NB4 (cell line): ENCODE results near the gene RGS10.

Experiments used
- DNase-seq: peaks from one replicate; pipeline ENCODE4 v3.0.0; 2010; ENCODE audit warnings: low read depth
- H3K4me3 ChIP-seq: one replicate; pipeline ENCODE4 v1.5.1; 2011; ENCODE audit warnings: mild to moderate bottlenecking, low read depth, low read length, moderate library complexity
- MYC ChIP-seq: IDR thresholded peaks from 2 replicates; pipeline ENCODE4 v1.6.1; 2011; ENCODE audit warnings: low read depth, low read length
- POLR2A ChIP-seq: IDR thresholded peaks from 2 replicates; pipeline ENCODE4 v1.6.1; 2011; ENCODE audit warnings: mild to moderate bottlenecking; ENCODE audit not compliant: insufficient read length; ENCODE audit errors: extremely low read depth
- TF ChIP-seq, protein P1 (sequence below): IDR thresholded peaks from 2 replicates; pipeline ENCODE4 v1.6.1; 2011; ENCODE audit warnings: low read depth, low read length
- TF ChIP-seq, protein P2 (sequence below): IDR thresholded peaks from one replicate; pipeline ENCODE4 v1.5.1; 2012; ENCODE audit warnings: low read depth, low read length

Gene RGS10, protein sequence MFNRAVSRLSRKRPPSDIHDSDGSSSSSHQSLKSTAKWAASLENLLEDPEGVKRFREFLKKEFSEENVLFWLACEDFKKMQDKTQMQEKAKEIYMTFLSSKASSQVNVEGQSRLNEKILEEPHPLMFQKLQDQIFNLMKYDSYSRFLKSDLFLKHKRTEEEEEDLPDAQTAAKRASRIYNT

DNA sequence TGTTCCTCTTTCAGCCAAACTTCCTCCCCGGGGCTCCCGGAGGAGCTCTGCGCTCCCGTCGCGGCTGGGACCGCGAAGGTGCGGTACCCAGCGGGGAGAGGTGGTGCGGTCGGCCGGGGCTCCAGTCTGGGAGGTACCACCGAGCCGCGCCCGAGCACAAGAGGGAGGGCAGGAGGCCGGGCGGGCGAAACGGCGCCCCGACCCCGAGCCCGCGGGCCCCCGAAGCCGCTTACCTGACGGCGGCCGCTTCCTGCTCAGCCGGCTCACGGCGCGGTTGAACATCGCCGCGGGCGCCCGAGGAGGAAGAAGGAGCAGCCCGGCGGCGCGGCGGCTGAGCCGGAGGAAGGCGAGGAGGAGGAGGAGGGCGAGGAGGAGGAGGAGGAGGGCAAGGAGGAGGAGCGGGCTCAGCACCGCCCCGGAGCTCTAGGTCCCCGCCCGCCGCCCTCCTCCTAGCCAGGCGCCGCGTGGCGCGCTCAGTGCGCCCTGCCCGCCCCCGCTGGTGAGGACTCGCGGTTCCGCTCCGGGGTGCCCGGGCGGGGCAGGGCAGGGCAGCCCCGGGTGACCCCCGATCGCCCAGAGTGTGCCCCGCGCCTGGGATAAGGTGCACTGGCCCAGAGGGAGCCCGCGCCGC is at the start of gene RGS10:
RGS10 (minus strand) TSS at position 363 of the 631 bp plus-strand sequence; CDS start at position 282, 81 bp downstream.
- peak; percentile 94 for DNase-seq
- TF ChIP-seq, protein P1, sequence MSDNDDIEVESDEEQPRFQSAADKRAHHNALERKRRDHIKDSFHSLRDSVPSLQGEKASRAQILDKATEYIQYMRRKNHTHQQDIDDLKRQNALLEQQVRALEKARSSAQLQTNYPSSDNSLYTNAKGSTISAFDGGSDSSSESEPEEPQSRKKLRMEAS = peak; percentile 64
- TF ChIP-seq, protein P2, sequence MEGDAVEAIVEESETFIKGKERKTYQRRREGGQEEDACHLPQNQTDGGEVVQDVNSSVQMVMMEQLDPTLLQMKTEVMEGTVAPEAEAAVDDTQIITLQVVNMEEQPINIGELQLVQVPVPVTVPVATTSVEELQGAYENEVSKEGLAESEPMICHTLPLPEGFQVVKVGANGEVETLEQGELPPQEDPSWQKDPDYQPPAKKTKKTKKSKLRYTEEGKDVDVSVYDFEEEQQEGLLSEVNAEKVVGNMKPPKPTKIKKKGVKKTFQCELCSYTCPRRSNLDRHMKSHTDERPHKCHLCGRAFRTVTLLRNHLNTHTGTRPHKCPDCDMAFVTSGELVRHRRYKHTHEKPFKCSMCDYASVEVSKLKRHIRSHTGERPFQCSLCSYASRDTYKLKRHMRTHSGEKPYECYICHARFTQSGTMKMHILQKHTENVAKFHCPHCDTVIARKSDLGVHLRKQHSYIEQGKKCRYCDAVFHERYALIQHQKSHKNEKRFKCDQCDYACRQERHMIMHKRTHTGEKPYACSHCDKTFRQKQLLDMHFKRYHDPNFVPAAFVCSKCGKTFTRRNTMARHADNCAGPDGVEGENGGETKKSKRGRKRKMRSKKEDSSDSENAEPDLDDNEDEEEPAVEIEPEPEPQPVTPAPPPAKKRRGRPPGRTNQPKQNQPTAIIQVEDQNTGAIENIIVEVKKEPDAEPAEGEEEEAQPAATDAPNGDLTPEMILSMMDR = no peak
- TF ChIP-seq POLR2A = peak; percentile 75
- TF ChIP-seq MYC = peak; percentile 90
- peak within 1 kb of the TSS; percentile 59 for H3K4me3 ChIP-seq

DNA sequence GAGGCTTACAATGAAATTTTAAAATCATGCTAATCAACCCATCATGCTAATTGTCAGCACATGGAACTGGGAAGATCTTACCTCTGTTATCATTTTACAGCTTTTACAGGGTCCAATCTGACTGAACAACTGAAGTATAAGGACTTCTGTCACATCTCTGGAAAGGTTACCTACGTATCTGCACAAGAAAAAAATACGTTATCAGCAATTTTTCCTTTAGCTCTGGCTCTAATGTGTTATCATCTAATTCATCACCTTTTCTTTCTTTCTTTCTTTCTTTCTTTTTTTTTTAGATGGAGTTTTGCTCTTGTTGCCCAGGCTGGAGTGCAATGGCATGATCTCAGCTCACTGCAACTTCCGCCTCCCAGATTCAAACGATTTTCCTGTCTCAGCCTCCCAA is 45.6 kb upstream of the RGS10 start:
- TF ChIP-seq, protein P2 = no peak
- no peak for TF ChIP-seq MYC
- TF ChIP-seq, protein P1 = no peak
- TF ChIP-seq POLR2A = no peak
- H3K4me3 ChIP-seq = no peak overlapping the region
- no peak for DNase-seq

DNA sequence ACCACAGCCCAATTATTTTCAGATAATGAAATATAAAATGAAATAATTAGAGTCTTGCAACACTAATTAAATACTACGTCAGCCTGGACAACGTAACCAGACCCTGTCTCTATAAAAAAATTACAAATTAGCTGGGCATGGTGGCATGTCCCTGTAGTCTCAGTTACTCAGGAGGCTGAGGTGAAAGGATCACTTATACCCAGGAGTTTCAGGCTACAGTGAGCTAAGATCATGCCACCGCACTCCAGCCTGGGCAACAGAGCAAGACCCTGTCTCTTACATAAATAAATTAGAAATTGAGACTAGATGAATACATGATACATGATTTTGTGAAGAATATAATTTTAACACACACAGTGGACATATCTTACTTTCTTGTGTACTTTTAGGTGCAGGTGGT is 35.8 kb upstream of the RGS10 start:
- no peak overlapping the region for H3K4me3 ChIP-seq
- no peak for DNase-seq
- TF ChIP-seq, protein P1 = no peak
- TF ChIP-seq POLR2A (no peak), MYC (no peak)
- TF ChIP-seq, protein P2 = no peak

DNA sequence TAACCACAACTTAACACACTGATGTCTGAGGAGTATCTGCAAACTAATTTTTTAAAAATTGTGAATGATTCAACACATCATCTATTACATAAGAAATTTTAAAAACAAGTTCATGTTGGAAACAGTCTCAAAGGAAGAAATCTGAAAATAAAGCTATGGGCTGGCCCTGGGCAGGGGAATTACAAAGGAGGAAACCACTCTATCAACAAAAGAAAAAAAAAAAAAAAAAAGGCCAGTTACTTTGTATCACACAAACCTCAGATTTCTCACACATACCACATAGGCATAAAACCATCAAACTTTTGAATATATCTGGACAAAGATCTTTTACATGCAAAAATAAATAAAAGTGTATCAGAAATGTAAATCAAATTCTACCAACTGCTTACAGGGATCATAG is 33.5 kb upstream of the RGS10 start:
- H3K4me3 ChIP-seq = no peak overlapping the region
- TF ChIP-seq, protein P2 = no peak
- no peak for TF ChIP-seq POLR2A
- TF ChIP-seq, protein P1 = no peak
- no peak for TF ChIP-seq MYC
- DNase-seq = no peak

DNA sequence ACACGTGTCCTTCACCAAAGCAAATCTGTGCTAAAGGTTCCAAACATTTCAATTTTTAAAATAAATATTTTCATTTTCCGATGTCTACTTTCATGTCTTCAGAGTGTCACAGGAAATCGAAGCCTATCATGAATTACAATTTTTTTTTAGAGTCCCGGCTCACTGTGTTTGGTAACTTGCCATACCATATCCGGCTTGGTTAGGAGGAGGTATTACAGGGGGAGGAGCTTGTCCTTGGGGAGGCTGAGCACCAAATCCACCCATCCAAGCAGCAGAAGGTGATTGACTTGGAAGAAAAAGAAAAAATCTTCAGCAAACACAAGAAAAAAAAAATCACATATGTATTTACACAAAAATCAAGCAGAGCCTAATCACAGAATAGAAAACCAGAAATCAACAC is 33.0 kb upstream of the RGS10 start:
- H3K4me3 ChIP-seq = no peak overlapping the region
- TF ChIP-seq, protein P2 = no peak
- TF ChIP-seq, protein P1 = no peak
- no peak for TF ChIP-seq MYC
- TF ChIP-seq POLR2A = no peak
- DNase-seq = no peak
